ENCODE measurements around the gene CRB3. TPM values are rescaled to one million over a fixed set of nuclear protein-coding genes. Genes with fewer than 3 reads are reported as not detected.

The CRB3 gene
- total and polyA plus RNA-seq, 9 of the 15 experiments (the other 6 are each of a cell fraction or from before 2014, with no cell fraction given), result 0.49 TPM; not detected in 8

DNA sequence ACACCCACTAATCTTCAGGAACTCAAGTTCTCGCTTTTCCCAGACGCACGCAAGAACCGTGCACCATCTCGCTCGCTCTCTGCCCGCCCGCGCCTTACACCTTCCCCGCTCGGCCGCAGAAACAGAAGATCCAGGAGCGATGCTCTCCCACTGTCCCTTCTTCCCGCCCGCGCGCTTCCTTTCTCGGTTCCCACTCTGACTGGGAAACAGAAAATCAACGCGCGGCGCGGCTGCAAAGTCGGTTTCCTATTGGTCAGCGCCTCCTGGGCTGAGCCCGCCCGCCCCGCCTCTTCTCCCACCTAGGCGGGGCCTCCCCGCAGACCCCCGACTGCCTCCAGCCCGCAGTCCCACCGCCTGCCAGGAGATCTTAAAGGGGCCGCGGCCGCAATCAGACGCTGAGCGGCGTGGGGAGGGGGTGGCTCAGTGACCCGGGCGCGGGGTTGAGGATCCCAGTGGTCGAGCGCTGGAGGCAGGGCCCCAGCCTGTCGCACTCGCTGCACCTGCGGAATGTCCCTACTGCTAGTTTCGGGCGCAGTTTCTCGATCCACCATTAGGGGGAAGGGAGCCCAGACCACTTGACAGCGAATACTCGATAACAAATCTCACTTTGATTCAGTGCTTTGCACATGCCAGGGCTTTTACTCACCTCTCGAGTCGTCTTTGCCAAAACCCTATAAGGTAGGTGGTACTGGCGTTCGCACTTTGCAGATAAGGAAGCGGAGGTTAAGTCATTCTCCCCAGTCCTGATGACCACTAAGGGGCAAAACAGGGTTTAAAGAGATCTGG is 3.8 kb upstream of the CRB3 start (continued):
- TF ChIP-seq ZEB2 (IDR thresholded peaks at IDR 0.05) (no peak; the same call in 1 of the 2 replicates), ZZZ3 (IDR thresholded peaks at IDR 0.05) (no peak), PTBP1 (IDR thresholded peaks at IDR 0.05; ENCODE audit: low read depth, low read length) (no peak), POLR3G (IDR thresholded peaks at IDR 0.05; ENCODE audit: extremely low read depth, insufficient read length, insufficient replicate concordance) (no peak), RBM34 (IDR thresholded peaks at IDR 0.05; ENCODE audit: borderline replicate concordance, insufficient read depth, low read length) (no peak), ZNF274 (IDR thresholded peaks at IDR 0.05; ENCODE audit: borderline replicate concordance, low read depth, low read length) (no peak), ZFPM2 (CRISPR knock-in tag; IDR thresholded peaks at IDR 0.05) (no peak), RCOR1 (IDR thresholded peaks at IDR 0.05; ENCODE audit: borderline replicate concordance in 1 of 2, low read depth in 2 of 2, low read length in 2 of 2) (peak; percentile 32 to 84; a peak in 2 of 4 replicates), FOXM1 (IDR thresholded peaks at IDR 0.05; ENCODE audit: low read depth) (peak; percentile 72), FOXM1 (CRISPR knock-in tag; IDR thresholded peaks at IDR 0.05; ENCODE audit: low read depth) (no peak), TAF1 (IDR thresholded peaks at IDR 0.05; ENCODE audit: control insufficient read depth, extremely low read depth, insufficient read depth, low read length, severe bottlenecking) (peak; percentile 21), TEAD1 (CRISPR knock-in tag; IDR thresholded peaks at IDR 0.05) (peak; percentile 74 to 90; a peak in 3 of 4 replicates), PYGO2 (tag; IDR thresholded peaks at IDR 0.05) (no peak), ERF (CRISPR knock-in tag; IDR thresholded peaks at IDR 0.05) (no peak)
- TF ChIP-seq, protein P1, sequence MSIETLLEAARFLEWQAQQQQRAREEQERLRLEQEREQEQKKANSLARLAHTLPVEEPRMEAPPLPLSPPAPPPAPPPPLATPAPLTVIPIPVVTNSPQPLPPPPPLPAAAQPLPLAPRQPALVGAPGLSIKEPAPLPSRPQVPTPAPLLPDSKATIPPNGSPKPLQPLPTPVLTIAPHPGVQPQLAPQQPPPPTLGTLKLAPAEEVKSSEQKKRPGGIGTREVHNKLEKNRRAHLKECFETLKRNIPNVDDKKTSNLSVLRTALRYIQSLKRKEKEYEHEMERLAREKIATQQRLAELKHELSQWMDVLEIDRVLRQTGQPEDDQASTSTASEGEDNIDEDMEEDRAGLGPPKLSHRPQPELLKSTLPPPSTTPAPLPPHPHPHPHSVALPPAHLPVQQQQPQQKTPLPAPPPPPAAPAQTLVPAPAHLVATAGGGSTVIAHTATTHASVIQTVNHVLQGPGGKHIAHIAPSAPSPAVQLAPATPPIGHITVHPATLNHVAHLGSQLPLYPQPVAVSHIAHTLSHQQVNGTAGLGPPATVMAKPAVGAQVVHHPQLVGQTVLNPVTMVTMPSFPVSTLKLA (conservative IDR thresholded peaks at IDR 0.05), result peak; percentile 49 to 59; a peak in 3 of 4 replicates
- TF ChIP-seq, protein P2, sequence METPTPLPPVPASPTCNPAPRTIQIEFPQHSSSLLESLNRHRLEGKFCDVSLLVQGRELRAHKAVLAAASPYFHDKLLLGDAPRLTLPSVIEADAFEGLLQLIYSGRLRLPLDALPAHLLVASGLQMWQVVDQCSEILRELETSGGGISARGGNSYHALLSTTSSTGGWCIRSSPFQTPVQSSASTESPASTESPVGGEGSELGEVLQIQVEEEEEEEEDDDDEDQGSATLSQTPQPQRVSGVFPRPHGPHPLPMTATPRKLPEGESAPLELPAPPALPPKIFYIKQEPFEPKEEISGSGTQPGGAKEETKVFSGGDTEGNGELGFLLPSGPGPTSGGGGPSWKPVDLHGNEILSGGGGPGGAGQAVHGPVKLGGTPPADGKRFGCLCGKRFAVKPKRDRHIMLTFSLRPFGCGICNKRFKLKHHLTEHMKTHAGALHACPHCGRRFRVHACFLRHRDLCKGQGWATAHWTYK (CRISPR knock-in tag; IDR thresholded peaks at IDR 0.05), result 0 out of 2 replicates have a peak, but pooled peaks have one; percentile 36
- TF ChIP-seq, protein P3, sequence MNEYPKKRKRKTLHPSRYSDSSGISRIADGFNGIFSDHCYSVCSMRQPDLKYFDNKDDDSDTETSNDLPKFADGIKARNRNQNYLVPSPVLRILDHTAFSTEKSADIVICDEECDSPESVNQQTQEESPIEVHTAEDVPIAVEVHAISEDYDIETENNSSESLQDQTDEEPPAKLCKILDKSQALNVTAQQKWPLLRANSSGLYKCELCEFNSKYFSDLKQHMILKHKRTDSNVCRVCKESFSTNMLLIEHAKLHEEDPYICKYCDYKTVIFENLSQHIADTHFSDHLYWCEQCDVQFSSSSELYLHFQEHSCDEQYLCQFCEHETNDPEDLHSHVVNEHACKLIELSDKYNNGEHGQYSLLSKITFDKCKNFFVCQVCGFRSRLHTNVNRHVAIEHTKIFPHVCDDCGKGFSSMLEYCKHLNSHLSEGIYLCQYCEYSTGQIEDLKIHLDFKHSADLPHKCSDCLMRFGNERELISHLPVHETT (CRISPR knock-in tag; conservative IDR thresholded peaks at IDR 0.05 in 1 of 2, IDR thresholded peaks at IDR 0.05 in 1 of 2), result no peak
- TF ChIP-seq, protein P4, sequence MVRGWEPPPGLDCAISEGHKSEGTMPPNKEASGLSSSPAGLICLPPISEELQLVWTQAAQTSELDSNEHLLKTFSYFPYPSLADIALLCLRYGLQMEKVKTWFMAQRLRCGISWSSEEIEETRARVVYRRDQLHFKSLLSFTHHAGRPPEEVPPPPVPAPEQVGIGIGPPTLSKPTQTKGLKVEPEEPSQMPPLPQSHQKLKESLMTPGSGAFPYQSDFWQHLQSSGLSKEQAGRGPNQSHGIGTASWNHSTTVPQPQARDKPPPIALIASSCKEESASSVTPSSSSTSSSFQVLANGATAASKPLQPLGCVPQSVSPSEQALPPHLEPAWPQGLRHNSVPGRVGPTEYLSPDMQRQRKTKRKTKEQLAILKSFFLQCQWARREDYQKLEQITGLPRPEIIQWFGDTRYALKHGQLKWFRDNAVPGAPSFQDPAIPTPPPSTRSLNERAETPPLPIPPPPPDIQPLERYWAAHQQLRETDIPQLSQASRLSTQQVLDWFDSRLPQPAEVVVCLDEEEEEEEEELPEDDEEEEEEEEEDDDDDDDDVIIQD (CRISPR knock-in tag; IDR thresholded peaks at IDR 0.05), result no peak

Data from K562 (cell line).